Heart left ventricle (tissue), 13 donors: Measurements from ENCODE around the gene SPSB3.

ENCODE experiments used
- POLR2A ChIP-seq, 2 donors: fragments of 450-650 bp; IDR thresholded peaks; one replicate each; pipeline ENCODE4 v1.6.1; 2017; ENCODE audit warnings: antibody characterized with exemption in 2 of 2, mild to moderate bottlenecking in 2 of 2, moderate library complexity in 2 of 2
- TF ChIP-seq, protein P1 (sequence below), 12 donors: fragments of 200-600 bp; sonication (generic) in 4 of 12; IDR thresholded peaks; one replicate each; pipeline versions ENCODE4 v1.5.0 to v1.8.0; 2018 to 2022; ENCODE audit warnings: antibody characterized with exemption in 12 of 12, mild to moderate bottlenecking in 5 of 12
- donor health status: ischemic (EF 13 %, LVEDD 7.1; RV severe dilation, severe dysfunction).
- donor health status: DM: no; HTN: yes; CAD: no.
- donor health status: DM: no; HTN: no; CAD: no.
- donor health status: ischemic (EF 25% LVEDD 6.9; RV normal size, moderate dysfunction).
- donor health status: ischemic (EF 25% LVEDD 5.7; RV mildly dilated, moderate dysfunction).
- donor health status: ischemic (EF 35%, LVEDD 5.7; RV mildly dilated, moderate dysfunction).
- donor health status: nonischemic (EF 11% LVEDD 7.7; RV severe dilation, severe dysfunction).
- donor health status: DM: yes; HTN: yes; CAD: no.
- donor health status: PGD.
- donor health status: ischemic (EF 29% LVEDD 5.4; RV normal size, mild dysfunction).
- donor health status: nonischemic (EF 23%, LVEDD 6.1; RV moderate dilation, normal function).

DNA sequence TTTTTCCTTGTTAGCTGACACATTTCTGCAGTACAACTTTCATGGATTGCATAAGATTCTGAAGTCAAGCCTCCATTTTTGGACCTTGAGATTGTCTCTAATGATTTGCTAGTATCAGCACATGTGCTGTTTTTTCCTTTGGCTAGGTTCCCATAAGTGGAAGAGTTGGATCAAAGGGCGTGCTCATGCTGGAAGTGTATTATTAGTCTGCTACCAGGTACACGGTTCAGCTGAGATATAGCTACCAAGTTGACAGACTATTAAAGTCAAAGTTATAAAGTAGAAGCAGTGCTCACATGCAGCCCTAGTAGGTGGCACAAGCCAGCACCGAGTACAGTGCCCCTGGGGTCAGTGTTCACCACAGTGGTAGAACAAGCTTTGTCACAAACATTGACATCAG is 47.8 kb upstream of the SPSB3 start:
- TF ChIP-seq, protein P1, sequence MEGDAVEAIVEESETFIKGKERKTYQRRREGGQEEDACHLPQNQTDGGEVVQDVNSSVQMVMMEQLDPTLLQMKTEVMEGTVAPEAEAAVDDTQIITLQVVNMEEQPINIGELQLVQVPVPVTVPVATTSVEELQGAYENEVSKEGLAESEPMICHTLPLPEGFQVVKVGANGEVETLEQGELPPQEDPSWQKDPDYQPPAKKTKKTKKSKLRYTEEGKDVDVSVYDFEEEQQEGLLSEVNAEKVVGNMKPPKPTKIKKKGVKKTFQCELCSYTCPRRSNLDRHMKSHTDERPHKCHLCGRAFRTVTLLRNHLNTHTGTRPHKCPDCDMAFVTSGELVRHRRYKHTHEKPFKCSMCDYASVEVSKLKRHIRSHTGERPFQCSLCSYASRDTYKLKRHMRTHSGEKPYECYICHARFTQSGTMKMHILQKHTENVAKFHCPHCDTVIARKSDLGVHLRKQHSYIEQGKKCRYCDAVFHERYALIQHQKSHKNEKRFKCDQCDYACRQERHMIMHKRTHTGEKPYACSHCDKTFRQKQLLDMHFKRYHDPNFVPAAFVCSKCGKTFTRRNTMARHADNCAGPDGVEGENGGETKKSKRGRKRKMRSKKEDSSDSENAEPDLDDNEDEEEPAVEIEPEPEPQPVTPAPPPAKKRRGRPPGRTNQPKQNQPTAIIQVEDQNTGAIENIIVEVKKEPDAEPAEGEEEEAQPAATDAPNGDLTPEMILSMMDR (IDR thresholded peaks at IDR 0.05): no peak
- TF ChIP-seq POLR2A (IDR thresholded peaks at IDR 0.05): no peak
